HG03196 (cell line): Measurements from ENCODE around the gene RAD51B.
"Not testable (repeated sequence)": the region's sequence is repeated elsewhere in the genome, so short reads cannot be mapped to it uniquely, and the experiment has no call there.

ENCODE experiments used
- ATAC-seq: cut with Tn5 transposase; IDR thresholded peaks from one replicate; pipeline ENCODE4 v1.9.1; 2021; ENCODE audit not compliant: unreplicated experiment

RAD51B gene

GRCh38 chr14:68245146-68246073, 425.8 kb downstream of the RAD51B start:
- ATAC-seq, result no peak

- no peak for ATAC-seq
Observed at GRCh38 chr14:68246074-68246785, 426.7 kb downstream of the RAD51B start.

GRCh38 chr14:68246786-68247105, 427.2 kb downstream of the RAD51B start:
- ATAC-seq, result no peak

GRCh38 chr14:68247274-68247673, 427.7 kb downstream of the RAD51B start:
- ATAC-seq, result no peak

- ATAC-seq, result no peak
Observed at GRCh38 chr14:68247676-68248268, 428.2 kb downstream of the RAD51B start.

- ATAC-seq, result no peak
Observed at GRCh38 chr14:68248481-68249255, 429.1 kb downstream of the RAD51B start.

- ATAC-seq, result no peak
Observed at GRCh38 chr14:68249661-68250451, 430.3 kb downstream of the RAD51B start.

- ATAC-seq, result no peak
Observed at GRCh38 chr14:68250927-68251768, 431.6 kb downstream of the RAD51B start.

- ATAC-seq, result no peak
Observed at GRCh38 chr14:68251769-68252100, 432.2 kb downstream of the RAD51B start.

- ATAC-seq, result no peak
Observed at GRCh38 chr14:68253160-68253780, 433.7 kb downstream of the RAD51B start.

GRCh38 chr14:68253878-68254528, 434.4 kb downstream of the RAD51B start:
- ATAC-seq, result no peak

GRCh38 chr14:68254669-68255527, 435.3 kb downstream of the RAD51B start:
- ATAC-seq, result no peak

- ATAC-seq, result no peak
Observed at GRCh38 chr14:68255693-68256178, 436.2 kb downstream of the RAD51B start.

GRCh38 chr14:68257969-68258368, 438.4 kb downstream of the RAD51B start:
- no peak for ATAC-seq

- ATAC-seq, result not testable (repeated sequence)
Observed at GRCh38 chr14:68258995-68259394, 439.4 kb downstream of the RAD51B start.

- no peak for ATAC-seq
Observed at GRCh38 chr14:68260121-68260520, 440.5 kb downstream of the RAD51B start.

- no peak for ATAC-seq
Observed at GRCh38 chr14:68261092-68261842, 441.7 kb downstream of the RAD51B start.
